NOMO-1 treated with DMSO at 0.1 percent for 48 hours (cell line): Measurements from ENCODE around the gene MCM3AP.
"Not testable (repeated sequence)": the region's sequence is repeated elsewhere in the genome, so short reads cannot be mapped to it uniquely, and the experiment has no call there.

ENCODE experiments used
- DNase-seq: peaks from one replicate; lab custom pipeline; 2025; ENCODE audit not compliant: unreplicated experiment; lab: John Stamatoyannopoulos, UW

MCM3AP gene

DNA sequence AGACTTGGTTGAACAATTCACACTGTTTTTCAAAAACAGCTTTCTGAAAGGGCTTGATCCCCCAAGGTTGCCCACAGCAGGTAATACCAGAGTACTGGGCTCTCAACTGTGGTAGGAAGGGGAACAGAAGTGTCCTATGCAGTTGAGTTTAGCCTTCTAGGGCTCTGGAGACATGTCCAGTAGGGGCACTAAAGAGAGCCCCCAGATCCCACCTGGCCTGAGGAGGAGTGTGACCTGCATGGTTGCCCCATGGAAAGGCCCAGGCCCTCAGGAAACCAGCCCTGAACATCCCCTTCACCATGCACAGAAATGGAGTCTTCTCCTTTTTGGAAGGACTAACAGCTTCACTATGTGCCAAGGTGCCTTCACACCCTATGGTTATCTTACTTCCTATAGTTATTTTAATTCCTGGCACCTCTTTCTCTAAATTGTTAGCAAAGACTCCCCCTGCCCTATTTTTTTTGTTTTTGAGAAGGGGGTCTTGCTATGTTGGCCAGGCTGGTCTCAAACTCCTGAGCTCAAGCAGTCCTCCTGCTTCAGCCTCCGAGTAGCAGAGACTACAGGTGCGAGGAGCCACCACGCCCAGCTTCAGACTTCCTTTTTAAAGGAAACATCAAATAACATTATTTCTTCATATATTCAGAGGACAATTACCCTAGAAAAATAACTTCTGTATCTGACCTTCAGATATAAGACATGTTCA is 40.0 kb downstream of the MCM3AP start:
- no peak for DNase-seq

DNA sequence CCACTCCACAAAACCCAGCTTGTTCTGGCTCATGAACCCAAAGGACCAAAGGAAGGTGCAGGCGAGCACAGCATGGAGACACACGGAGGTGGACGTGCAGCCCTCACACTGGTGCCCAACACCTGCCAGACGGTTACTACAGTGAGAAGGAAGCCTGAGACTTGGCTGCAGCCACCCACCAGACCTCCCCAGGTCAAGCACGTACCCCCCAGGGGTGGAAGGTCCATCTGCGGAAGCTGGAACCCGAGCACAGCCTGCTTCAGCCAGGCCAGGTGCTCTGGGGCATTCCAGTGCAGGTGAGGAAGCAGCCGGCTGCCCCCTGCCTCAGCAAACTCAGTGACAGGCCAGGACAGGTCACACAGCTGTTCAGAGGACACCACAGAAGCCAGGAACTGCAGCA is 40.8 kb downstream of the MCM3AP start:
- no peak for DNase-seq

DNA sequence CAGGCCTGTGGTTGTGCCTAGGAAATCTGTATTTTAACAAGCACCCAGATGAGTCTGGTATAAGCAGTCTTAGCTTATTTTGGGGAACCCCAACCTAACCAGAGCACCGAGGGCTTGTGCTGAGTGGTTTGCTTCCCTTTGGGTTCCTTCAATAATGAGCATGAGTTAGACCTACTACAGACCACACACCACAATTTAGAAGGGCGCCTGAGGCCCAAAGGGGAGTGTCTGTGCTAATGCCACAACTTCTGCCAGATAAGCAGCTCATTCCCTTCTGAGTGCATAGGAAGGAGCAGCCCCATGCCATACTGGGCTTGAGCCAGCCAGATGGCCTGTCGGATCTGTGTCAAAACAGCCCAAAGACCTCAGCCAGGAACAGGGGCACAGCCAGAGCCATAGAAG is 41.5 kb downstream of the MCM3AP start:
- no peak for DNase-seq

DNA sequence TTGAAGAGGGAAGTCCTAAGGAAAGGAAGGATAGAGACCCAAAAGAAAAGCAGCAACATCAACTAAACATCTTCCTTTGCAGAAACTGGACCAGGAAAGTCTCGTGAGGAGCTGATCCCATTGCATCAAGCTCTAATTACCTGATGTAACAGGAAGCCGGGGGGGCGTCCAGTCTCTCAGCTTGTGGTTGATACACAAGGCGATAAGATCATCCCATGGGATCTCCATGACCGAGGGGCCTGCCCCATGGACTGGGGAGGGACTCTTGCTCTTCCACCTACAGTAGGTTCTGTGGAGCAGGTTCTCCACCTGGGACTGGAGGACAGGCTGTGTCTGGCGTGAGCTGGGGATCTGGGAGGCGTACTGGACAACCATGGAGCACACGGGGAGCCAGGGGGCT is 42.1 kb downstream of the MCM3AP start:
- DNase-seq: no peak

DNA sequence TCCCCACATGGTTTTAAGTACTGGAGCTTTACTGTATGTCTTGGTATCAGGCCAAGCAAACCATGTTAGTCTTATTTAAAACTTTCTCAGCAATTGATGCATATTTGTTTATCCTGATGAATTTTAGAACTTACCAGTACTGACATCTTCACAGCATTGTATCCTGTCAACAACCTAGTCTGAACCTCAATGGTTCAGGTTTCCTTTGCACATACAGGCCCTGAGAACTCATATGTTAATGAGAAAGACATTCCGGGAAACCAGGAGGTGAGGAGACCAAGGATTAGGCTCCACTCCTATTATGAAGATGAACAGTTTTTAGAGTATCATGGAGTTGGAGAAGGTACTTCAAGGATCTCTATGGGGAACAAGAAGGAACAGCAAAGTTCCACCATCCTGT is 43.8 kb downstream of the MCM3AP start:
- DNase-seq: not testable (repeated sequence)

DNA sequence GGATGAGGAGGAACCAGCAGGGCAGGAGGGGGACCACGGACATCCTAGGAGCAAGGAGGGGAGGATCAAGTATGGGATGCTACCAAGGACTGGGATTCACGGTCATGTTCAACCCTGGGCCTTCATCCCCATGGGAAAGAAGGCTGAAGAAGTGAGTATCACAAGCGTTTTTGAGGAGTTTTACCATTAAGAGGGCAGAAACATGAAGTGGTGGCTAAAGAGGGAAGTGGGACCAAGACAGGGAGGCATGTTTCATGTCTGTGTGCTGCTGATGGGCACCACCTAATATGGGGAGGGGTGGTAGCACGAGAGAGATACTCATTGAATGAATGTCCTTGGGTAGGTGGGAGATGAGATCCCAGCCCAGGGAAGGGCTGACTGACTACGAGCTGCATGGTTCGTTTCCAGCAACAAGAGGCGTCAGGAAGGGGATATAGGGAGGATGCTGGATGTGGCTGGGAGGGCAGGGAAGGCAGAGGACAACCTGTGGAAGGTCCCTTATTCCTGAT is 45.5 kb downstream of the MCM3AP start:
- DNase-seq: no peak

DNA sequence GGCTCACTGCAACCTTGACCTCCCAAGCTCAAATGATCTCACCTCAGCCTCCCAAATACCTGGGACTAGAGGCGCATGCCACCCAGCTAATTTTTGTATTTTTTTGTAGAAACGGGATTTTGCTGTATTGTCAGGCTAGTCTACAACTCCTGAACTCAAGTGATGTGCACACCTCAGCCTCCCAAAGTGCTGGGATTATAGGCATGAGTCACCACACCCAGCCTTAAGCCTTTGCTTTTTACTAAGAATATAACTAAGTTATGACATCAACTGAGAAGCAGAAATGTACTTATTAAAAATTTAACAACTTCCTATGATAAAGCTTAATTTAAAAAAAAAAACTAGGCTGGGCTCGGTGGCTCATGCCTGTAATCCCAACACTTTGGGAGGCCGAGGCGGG is 47.9 kb downstream of the MCM3AP start:
- DNase-seq: no peak

DNA sequence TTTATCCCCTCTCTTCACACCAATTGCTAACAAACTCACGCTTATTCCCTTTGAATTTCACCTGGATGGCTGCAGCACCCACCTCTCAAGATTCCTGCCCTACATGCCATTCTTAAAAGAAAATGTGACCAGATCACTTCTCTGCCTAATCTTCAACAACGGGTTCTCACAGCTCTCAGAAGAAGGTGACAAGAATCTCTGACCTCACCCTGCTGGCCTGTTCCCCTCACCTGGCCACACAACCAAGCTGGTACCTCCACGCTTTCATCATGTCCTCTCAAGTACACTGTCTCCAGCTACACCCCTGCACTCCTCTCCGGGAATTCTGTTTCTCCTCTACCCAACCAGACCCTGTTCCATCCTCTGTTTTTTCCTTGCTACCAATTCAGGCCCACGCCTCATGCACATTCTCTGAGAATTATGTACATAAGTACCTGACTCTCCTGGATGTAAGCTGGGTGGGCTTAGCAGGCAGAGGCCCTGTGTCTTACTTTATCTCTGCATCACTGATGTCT is 50.9 kb downstream of the MCM3AP start:
- no peak for DNase-seq

DNA sequence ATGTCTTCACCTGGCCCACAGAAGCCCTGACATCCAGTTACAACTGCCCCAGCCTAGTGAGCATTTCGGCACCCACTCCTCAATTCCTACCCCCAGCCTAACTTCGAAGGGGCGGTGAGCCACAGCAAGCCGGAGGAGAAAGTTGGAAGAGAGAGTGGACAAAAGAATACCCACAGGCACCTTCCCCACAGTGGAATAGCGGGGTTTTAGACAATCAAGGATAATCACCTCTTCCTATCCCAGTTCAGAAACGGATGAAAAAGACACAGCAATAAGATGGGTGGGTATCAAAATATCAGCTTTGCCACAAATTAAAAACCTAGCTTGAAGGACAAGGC is 55.5 kb downstream of the MCM3AP start:
- no peak for DNase-seq

DNA sequence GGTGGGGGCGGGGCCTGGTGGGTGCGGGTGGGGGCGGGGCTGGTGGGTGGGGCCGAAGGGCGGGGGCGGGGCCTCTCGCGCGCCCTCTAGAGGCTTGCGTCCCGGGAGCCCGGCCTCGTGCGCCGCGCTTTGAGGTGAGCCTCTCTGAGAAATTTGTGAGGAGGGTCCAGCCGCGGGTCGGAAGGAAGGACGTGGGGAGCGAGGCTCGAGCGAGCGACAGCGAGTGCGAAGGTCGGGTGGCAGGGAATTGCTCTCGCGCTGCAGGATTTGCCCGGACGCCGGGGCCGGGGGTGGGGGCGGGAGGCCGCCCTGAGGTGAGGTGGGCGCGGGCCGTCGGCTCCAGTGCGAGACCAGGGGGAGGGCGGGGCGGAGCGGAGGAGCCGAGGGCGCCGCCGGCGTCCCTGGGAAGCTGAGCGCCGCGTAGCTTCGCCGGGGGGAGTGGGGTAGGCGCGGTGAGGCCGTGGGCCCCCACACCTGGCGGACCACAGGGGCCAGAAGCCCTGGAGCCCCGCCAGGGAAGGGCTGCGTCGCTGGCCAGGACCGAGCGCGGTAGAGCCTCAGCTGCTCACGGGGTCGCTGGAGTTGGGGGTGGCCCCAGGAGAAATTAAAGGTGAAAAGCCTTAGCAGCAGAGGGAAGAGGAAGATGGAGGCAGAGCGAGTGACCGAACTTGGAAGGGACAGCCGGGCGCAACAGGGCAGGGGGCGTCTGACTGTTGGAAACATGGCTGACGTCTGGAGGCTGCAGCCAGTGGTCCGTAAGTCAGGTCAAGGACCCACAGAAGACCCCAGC is 56.1 kb downstream of the MCM3AP start:
- no peak for DNase-seq

DNA sequence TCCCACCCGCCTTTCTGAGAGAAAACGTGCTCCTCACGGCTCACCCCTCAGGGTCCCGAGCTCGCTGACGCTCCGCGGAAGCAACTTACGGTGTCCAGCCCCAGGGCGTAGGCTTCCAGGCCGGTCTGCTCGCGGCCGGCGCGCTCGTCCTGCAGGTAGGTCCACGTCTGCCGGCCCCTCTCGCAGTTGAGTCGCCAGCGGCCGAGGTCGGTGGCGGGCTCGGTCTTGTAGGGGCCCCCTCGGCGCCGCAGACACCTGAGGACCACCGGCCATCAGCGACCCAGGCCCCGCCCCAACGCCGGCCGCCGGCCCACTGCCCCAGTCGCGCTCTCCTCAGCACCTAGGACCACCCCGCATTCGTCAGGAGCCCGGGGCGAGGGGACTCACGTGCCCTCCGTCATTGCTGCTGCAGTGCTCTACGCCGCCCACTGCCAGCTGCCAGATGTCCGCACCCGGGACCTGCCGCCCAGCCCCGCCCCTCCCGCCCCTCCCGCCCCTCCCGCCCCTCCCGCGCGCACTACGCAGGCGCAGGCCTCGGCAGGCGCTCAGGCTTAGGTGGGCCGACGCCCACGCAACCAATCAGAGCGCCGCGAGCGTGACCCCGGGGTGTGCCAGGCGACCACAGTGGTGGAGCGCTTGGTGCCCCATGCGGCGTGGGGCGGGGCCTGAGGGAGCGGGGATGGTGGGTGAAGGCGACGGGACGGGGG is 56.9 kb downstream of the MCM3AP start, which contains the start of gene LSS:
Gene LSS, minus strand, starts transcription at position 430 of the 707 bp plus-strand sequence. Its CDS starts 29 bp downstream, at position 401.
- DNase-seq: peak; percentile 95

DNA sequence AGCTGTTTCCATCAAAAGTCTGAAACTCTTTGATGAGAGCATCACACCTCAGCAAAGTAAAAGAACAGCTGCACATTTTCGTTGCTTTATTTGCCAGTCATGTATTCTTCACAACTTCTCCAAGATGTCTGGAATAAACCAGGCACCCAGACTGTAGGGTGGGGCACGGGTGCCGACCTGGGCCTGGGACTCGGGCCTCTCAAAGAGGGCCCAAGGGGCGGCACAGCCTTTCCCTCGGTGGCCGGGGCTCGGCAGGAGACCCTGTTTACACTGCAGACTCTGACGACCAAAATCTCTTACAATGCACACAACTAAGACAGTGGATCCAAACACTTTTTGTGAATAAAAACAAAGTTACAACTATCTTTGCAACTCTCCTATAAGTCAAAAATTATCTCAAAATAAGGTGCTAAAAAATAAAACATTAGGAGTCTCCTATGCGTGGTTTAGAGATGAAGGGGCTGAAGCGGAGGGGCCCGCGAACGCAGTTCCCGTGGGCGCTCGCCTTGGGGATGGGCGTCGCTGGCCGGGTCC is 57.5 kb downstream of the MCM3AP start:
- DNase-seq: no peak

DNA sequence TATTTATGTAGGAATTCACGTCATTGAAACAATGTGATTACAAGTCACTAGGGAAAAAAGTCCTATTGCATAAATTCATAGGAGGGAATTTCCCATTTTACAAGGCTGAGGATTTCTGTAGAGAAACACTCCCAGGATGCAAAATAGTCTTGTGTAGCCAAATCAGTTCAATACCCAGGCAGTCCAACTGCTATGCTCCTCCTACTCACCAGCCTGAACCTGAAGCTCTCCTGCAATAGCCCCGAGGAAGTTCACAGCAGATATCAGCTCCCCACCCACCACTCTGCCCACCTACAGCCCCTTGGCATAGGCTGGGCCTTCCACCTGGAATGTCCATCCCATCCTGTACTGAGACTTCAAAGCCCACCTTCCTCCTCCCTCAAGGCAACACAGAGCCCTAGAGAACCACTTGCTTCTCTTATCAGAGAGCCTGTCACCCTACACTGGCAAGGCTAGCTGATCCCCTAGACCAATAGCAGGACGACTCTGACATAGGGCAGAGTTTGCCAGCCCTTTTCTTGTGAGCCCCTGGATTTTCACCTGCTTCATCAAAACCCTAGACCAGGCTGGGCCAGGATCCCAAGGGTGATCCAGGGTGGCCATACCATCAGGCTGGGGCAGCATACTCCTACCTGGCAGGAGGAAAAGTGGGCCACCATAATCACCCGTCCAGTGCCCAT is 58.4 kb downstream of the MCM3AP start:
- no peak for DNase-seq

DNA sequence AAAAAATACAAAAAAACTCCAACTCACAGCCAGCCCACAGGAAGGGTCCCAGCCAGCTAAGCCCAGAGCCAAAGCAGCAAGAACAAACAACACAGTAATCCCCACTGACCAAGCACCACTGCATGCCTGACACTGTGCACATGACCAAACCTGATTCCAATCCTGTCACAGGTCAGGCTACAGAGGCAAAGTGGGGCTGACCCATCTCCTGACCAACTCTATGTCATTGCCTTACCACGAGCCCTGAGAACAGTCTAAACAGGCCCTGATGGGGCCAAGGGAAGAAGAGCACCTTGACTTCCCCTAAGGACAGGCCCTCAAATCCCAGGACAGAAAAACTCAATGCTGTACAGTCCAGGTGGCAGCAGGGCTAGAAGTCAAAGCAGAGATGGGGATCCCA is 59.3 kb downstream of the MCM3AP start:
- no peak for DNase-seq

DNA sequence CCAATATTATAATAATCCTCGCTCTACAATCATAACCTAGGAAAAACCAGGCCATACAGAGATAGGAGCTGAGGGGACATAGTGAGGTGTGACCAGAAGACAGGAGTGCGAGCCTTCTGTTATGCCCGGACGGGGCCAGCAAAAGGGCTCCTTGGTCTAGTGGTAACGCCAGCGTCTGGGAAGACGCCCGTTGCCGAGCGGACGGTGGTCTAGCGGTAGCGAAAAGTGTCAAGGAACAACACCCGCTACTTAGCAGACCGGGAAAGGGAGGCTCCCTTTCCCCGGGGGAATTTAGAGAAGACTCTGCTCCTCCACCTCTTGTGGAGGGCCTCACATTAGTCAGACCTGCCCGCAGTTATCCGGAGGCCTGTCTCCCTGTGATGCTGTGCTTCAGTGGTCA is 61.8 kb downstream of the MCM3AP start:
- DNase-seq: not testable (repeated sequence)

DNA sequence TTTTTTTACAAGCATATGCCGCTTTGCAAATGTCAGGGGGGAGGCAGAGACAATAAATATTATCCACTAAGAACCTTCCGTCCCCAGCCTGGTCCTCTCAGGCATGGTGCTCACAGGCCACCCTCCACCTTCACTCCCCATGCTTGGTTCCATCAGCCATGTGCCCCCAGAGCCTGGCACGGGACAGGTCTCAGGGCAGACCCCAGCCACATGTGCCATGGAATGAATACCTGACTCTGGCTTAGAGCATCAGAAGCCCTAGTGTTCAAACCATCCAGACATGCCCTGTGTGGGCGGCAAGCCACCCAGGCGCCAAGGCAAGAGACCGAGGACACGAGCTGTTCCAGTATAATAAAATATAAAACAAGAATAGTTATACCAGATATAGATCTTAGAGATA is 62.2 kb downstream of the MCM3AP start:
- no peak for DNase-seq

DNA sequence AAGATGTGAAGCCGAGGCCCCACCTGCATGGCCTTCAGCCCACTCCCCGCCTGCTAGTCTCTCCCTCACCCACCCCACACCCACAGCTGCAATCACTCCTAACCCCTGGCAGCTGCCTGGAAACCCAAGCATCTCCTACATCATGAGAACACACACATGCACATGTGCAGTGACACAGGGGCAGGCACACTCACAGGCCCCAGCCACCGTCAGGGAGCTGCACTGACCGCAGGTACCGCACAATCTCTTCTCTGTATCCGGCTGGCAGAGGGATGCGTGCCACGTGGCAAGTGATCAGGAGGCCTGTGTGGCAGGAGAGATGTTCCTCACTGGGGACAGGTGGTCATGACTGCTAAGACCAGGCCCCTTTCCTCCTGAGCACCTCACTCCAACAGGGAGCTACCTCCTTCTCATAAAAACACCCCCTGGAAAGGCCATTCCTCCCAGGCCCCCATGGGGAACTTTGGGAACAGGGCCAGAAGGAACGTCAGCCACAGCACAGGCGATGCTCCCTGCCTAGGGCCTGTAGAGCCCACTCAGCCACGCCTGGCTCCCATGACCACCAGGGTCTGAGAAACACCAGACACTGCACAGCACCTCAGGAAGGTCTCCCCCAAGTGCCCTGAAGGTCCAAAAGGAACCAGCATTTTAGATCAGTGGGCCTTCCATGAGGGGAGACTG is 62.8 kb downstream of the MCM3AP start:
- no peak for DNase-seq

DNA sequence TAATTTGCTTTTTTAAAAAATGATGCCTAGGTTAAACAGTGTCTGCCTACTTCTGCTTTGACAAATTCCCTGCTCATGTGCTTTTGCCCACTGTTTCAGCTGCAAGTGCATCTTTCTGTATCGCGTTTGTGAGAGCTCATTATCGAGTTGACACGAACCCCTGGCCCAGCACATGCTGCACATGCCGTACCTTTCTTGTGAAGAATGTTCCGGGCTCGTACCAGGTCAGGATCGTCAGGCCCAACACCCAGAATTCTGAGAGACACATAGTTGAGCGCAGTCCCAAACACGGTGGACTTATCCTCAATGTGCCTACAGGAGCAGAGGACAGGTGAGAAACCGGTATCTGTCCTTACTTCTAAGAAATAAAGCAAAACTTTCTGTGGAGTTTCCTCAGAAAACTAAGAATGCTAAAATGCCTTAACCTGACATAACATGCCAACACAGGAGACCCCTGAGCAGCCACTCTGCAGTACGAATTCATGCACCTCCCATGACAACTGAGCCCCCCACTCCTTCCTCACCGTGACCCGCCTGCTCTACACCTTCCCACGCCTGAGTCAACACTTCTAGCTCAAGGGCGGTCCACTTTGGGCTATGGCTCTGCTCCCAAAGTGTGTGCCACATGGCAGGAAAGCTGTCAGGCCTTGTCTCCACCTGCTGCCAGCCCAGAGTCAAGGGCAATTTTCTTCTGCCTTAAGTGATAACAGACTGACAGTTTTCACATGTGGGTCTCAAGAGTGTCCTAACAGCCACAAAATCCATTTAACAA is 63.6 kb downstream of the MCM3AP start:
- DNase-seq: no peak

DNA sequence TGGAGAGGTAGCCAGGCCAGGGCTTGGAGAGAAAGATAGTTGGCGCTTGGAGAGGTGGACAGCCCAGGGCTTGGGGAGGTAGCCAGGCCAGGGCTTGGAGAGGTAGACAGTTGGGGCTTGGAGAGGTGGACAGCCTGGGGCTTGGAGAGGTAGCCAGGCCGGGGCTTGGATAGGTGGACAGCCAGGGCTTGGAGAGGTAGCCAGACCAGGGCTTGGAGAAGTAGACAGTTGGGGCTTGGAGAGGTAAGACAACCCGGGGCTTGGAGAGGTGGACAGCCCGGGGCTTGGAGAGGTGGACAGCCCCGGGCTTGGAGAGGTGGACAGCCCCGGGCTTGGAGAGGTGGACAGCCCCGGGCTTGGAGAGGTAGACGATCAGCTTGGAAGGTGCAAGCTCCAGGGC is 64.6 kb downstream of the MCM3AP start:
- no peak for DNase-seq
